Vagina (tissue), 2 donors: ENCODE data around the gene COPS9.

ENCODE experiments used
- CTCF ChIP-seq, 3 experiments: fragments of 450-650 bp in 2 of 3; fragments of 200-600 bp in 1 of 3; sonication (generic) in 1 of 3; IDR thresholded peaks; one replicate each; pipeline ENCODE4 v1.5.1; 2017 to 2019; ENCODE audit warnings: antibody characterized with exemption in 3 of 3, mild to moderate bottlenecking in 2 of 3, moderate library complexity in 2 of 3
- POLR2A ChIP-seq, 2 donors: fragments of 450-650 bp; IDR thresholded peaks; one replicate each; pipeline ENCODE4 v1.6.1; 2017; ENCODE audit warnings: antibody characterized with exemption in 2 of 2, mild to moderate bottlenecking in 2 of 2, moderate library complexity in 2 of 2

DNA sequence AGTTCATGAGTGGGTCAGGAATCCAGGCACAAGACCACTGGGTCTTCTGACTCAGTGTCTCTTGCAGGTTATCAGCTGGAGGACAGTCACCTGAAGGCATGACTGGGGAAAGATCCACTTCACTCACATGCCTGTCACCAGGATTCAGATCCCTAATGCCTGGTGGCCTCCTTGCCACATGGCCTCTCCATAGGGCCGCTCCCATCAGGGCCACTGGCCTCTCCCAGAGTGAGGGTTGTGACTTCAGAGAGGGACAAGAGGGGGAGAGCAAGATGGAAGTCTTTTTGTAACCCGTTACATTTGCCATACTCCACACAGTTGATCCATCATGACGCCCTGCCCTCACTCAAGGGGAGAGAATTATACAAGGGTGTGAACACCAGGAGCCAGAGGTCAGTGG lies 17.3 kb upstream of the COPS9 start:
- TF ChIP-seq CTCF (IDR thresholded peaks at IDR 0.05) (no peak), POLR2A (IDR thresholded peaks at IDR 0.05) (no peak)
